GM18858 (cell line): ENCODE results near the gene SLC7A5.
"Not testable (repeated sequence)": the region's sequence is repeated elsewhere in the genome, so short reads cannot be mapped to it uniquely, and the experiment has no call there.

Source experiments
- ATAC-seq: cut with Tn5 transposase; IDR thresholded peaks from one replicate; pipeline ENCODE4 v1.9.1; 2021; ENCODE audit not compliant: unreplicated experiment

Gene SLC7A5

GRCh38 chr16:87862597-87863326 is 6.5 kb downstream of the SLC7A5 start:
- not testable (repeated sequence) for ATAC-seq

DNA sequence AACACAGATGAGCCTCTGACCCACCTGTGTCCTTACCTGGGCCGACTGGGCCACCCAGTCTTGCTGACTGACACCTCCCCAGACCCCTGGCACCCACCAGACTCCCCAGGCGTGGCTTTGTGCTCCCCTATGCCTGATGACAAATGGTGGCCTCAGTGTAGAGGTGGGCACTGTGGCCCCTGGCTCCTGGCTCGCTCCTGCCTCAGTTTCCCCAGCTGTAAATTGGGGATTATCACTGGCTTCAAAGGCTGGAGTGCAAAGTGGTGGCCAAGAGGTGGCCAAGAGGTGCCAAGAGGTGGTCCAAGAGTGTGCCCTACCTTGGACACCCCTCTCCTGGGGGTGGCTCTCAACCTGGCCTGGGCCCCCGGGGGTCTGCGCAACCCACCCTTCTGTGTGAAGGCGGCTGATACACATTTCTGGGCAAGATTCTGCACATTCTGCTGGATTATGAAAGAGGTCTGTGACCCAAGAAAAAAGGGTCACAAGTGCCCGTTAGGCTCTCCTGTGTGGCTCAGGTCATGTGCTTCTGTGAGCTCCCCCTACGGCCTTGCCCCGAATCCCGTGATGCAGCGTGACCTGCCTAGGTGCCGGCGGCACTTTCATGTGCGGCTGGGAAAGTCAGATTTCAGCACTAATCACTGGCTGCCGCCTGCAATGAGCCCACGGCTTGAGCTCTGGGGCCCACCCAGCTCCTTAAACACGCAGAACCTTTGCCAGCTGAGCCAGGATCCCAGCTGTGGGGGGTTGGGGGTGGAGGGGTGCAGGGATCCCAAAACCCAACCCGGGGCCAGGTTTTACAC is 7.8 kb downstream of the SLC7A5 start:
- ATAC-seq = not testable (repeated sequence)

- no peak for ATAC-seq
Measured at GRCh38 chr16:87860553-87861299, 8.6 kb downstream of the SLC7A5 start.

DNA sequence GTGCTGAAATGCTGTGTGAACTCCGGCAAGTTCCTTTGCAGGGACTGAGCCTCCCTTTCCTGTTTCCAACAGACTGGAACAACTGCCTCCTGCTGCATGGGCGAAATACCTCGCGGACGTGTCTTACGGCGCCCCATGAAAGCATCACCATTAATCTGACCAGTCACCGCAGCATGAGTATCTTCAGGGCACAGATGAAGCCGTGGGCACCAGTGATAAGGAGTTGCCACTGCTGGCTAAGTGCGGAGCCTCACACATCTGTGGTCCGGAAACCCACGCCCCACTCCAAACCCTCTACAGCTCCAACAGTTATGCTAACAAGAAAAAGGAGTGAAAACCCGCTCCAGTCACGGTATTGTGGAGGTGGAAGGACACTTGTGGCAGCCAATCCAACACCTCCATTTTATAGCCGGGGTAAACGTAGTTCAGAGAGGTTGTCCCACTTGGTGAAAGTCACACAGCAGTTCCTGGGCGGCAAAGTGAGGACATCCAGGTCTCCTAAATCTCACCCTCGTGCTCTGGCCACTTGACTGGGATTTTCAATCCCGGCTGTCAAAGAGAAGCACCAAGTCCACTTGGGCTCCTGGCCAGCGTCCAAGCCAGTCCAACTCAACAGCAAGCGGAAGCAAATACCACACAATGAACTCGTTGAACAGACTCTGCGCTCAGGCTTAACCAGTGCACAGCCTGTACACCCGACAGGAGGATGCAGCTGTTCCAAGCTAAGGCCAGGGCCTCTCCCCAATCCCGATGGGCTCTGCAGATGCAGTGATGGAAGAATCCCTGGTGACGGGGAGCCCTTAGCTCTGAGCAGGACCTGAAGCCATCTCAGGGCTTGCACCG is 10.9 kb downstream of the SLC7A5 start:
- ATAC-seq = not testable (repeated sequence)

DNA sequence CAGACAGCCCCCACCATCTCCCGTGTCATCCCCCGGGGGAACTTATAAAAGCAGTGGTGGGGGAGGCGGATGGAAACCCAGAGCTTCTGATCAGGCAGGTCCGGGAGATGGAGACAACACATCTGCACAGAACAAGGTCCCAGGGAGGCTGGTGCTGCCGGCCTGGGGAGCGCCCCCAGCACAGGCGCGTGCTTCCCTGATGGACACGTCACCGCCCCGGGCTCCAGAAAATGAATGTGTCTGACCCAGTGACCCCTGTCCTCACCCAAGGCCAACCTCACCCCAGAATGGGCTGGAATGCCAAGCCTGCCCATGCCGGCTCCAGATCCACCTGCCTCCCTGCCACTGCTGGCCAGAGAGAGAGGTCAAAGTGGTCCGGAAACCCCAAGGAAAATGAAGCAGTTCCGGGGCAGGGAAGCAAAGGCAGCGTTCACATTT is 12.5 kb downstream of the SLC7A5 start:
- no peak for ATAC-seq

GRCh38 chr16:87855852-87856715 is 13.2 kb downstream of the SLC7A5 start:
- no peak for ATAC-seq

- no peak for ATAC-seq
Measured at GRCh38 chr16:87854907-87855683, 14.2 kb downstream of the SLC7A5 start.

- ATAC-seq = no peak
Measured at GRCh38 chr16:87854053-87854906, 15.0 kb downstream of the SLC7A5 start.

DNA sequence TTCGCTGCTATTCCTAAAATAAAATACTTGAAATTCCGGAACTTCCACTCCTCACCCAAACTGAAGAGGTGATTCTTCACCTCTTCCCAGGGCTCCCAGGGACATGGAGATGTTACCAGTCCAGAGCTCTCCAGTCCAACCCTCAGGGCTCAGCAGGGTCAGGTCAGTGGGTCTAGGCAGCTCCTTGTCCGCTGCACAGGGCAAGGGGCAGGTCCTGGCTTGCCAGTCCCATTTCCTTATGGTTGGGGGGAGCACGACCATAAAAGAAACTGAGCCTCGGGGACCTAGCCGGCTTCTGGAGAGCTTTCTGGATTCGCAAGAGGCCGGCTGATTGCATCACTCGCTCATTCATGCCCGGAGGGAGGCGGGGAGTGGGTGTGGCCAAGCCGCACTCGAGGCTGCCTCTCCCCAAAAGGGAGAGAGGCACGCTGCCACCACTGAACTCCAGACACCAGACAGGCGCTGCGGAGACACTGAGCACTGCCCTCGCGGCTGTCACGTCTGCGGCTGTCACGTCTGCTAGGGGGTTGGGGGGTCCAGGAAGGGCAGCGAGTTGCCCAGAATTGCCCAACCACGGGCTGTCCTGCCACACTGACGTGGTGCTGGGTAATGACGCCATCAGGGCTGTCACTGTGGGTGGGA is 15.8 kb downstream of the SLC7A5 start:
- no peak for ATAC-seq

- ATAC-seq = no peak
Measured at GRCh38 chr16:87851601-87852000, 17.7 kb downstream of the SLC7A5 start.

GRCh38 chr16:87851141-87851587 is 18.1 kb downstream of the SLC7A5 start:
- ATAC-seq = no peak

DNA sequence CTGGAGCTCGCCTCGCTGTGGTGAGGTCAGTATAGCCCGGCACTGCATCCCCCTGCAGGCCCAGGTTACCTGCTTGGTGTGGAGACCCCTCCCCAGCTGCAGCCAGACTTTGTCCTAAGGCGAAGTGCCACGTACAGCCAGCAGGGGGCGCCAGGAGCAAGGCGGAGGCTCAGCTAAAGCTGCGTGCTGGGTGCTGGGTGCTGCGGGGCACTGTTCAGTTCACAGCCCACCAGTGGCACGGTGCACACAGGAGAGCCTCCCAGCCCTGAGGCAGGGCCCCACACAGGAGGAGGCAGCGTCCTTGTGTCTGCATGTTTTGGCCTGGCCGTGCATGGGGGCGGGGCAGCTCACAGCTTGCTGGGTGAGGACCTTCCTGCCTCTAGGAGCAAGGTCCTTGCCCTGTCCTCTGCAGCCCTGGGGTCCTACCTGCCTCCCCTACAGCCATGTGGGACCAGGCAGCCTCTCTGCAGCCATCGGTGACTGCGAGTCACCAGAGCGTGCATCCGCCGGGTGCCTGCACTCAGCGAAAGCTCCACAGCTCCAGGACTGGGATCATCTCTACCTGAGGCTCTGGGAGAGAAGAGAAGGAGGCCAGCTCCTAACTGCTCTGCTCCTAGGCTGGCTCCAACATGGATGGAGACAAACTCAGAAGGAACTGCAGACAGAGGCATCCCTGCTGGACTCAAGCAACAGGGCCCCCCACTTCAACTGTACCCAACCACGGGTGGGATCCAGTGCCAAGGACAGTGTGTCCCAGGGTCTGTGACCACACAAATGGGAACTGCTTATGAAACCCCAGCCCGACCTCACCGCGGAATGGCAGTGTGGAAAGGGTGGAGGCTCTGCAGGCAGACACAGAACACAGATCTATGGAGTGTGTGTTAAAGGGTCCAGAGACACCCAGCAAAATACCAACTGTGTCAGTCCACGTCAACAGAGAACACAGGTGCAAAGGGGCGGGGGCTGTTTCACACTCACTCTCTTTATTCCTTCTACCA is 19.0 kb downstream of the SLC7A5 start:
- no peak for ATAC-seq

DNA sequence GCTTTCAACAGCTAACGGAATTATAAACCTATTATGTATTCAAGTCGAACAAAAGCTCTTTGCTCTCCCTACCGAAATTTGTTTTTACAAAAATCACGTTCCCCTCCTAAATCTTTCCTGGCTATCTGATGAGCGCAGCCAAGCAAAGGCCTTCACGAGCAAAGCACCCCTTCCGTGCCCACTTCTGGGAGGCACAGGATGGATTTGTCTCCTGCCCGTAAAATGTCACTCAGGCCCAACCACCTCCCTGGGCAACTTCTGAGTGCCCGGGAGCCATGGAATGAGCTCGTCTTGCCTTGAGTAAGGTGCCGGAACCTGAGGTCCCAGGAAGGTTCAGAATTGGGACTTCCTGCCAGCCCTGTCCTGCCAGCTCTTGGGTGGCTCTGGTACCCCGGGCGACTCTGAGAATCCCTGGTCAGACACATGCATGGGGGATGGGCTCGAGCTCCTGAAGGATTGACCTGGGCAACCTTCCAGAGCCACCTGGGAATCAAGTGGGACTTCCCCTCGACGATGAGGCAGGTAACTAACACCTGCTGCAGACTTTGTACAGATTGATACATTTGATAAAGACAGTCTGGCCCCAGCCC is 19.8 kb downstream of the SLC7A5 start:
- no peak for ATAC-seq

DNA sequence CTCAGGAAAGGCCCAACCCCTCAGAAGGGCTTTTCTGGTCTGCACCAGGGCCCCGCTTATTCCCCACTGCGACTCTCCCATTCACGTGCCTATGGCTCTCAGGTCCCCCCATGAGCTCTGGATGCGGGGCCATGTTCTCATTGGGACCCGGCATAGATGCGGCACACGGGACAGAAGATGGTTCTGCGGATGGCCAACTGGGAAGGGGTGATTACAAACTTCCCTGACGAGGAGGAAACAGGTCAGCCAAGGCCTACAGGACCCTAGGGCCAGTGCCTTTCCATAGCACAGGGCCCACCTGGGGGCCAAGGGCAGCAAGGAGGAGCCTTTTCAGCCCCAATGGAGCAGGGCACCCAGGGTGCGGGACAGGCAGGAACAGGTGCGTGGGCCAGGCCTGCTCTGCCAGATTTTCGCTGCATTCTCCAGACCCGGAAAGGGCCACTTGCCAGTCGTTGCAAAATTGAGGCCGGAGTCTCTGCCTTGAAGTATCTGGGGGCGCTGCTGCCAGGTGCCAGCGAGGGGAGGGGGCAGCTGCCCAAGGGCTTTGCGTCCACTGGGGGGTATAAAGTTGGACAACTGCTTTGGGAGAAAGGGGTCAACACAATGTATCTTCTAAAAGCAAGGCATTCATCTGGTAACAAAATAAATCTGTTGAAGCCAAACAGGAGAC is 20.5 kb downstream of the SLC7A5 start:
- no peak for ATAC-seq
